Smooth muscle cell (in vitro differentiated cells): Measurements from ENCODE around the gene DKKL1. TPM values are rescaled to one million over a fixed set of nuclear protein-coding genes. Genes with fewer than 3 reads are reported as not detected.

Experiments
- DNase-seq: peaks from one replicate; lab custom pipeline; 2025; ENCODE audit not compliant: unreplicated experiment; lab: John Stamatoyannopoulos, UW
- H2AFZ ChIP-seq: fragments of 200-600 bp; sonication (generic); 2 replicates; pipeline ENCODE4 v1.6.0; 2016; ENCODE audit warnings: antibody characterized with exemption, low read depth, mild to moderate bottlenecking
- H3F3A ChIP-seq: fragments of 200-600 bp; sonication (generic); 2 replicates; pipeline ENCODE4 v1.6.0; 2017; ENCODE audit warnings: antibody characterized with exemption, low read depth
- H3K27ac ChIP-seq: fragments of 200-600 bp; sonication (generic); 2 replicates; pipeline ENCODE4 v1.5.1; 2016; ENCODE audit warnings: low read depth, mild to moderate bottlenecking
- H3K27me3 ChIP-seq: fragments of 200-600 bp; sonication (generic); 2 replicates; pipeline ENCODE4 v1.6.1; 2016; ENCODE audit warnings: low read depth, mild to moderate bottlenecking
- H3K36me3 ChIP-seq: fragments of 200-600 bp; sonication (generic); 2 replicates; pipeline ENCODE4 v1.5.1; 2016; ENCODE audit warnings: low read depth
- H3K4me1 ChIP-seq: fragments of 200-600 bp; sonication (generic); 2 replicates; pipeline ENCODE4 v1.5.1; 2016; ENCODE audit warnings: low read depth
- H3K4me2 ChIP-seq: fragments of 200-600 bp; sonication (generic); 2 replicates; pipeline ENCODE4 v1.6.0; 2016; ENCODE audit warnings: mild to moderate bottlenecking
- H3K4me3 ChIP-seq: fragments of 200-600 bp; sonication (generic); 2 replicates; pipeline ENCODE4 v1.5.1; 2016; ENCODE audit warnings: mild to moderate bottlenecking
- H3K79me2 ChIP-seq: fragments of 200-600 bp; sonication (generic); 2 replicates; pipeline ENCODE4 v1.6.0; 2016; ENCODE audit warnings: low read depth, mild to moderate bottlenecking
- H3K9ac ChIP-seq: fragments of 200-600 bp; sonication (generic); 2 replicates; pipeline ENCODE4 v1.6.0; 2016; ENCODE audit warnings: low read depth
- H3K9me3 ChIP-seq: fragments of 200-600 bp; sonication (generic); replicated peaks from 2 replicates; pipeline ENCODE4 v1.5.1; 2016; ENCODE audit warnings: low read depth
- H4K20me1 ChIP-seq: fragments of 200-600 bp; sonication (generic); 2 replicates; pipeline ENCODE4 v1.6.0; 2016; ENCODE audit warnings: low read depth
- CTCF ChIP-seq: fragments of 200-600 bp; sonication (generic); IDR thresholded peaks from 2 replicates; pipeline ENCODE4 v1.5.1; 2017; ENCODE audit warnings: borderline replicate concordance, mild to moderate bottlenecking, antibody characterized with exemption; ENCODE audit not compliant: insufficient read depth, poor library complexity, severe bottlenecking
- whole genome bisulfite sequencing: methylation state at CpG from one replicate; pipeline ENCODE4 v1.1.7; 2016; ENCODE audit warnings: low lambda C conversion rate; 5-methylcytosine and 5-hydroxymethylcytosine counted together
- polyA plus RNA-seq: library from polyadenylated mRNA; unstranded; fragments of >200 nt; fragmentation: Nextera tagmentation; extraction: Ambion mirVana; gene quantifications from 2 replicates; pipeline ENCODE4 v1.2.1, GENCODE V29; 2016
- total RNA-seq: library from RNA; depleted of rRNA; stranded (reverse); fragments of >200 nt; gene quantifications from 2 replicates; pipeline ENCODE4 v1.2.3, GENCODE V29; 2014

The DKKL1 gene
- total and polyA plus RNA-seq, 2 experiments from 2014 or later: 2.3 to 2.8 TPM

DNA sequence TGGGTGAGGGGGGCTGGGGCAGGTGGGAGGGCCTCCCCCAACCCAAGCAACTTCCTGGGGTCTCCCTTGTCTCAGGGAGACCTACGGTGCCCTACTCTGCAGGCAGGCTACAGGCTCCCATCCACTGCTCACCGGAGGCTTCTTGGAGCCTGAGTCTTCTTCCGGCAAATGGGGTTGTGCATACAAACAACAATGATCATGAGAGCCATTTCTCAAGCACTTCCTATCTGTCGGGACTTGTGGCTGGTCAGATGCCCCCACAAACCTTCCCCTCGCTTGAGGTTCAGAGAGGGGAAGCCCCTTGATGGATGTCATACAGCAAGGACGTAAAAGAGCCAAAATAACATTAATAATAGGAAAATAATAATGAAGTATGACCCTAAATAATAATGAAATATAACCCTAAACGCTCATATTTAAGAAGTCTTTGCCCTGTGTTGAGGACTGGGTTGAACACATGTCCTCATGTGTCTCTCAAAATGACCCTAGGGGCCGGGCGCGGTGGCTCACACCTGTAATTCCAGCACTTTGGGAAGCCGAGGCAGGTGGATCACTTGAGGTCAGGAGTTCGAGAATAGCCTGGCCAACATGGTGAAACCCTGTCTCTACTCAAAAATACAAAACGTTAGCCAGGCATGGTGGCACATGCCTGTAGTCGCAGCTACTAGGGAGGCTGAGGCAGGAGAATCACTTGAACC is 27.7 kb upstream of the DKKL1 start:
- Histone ChIP-seq H3K4me2 (no peak overlapping the region), H3F3A (no peaks in the 10 kb centered on the region), H4K20me1 (peaks cover 31% of the 10 kb centered on the region), H2AFZ (no peak overlapping the region), H3K27ac (no peak overlapping the region), H3K79me2 (no peaks in the 10 kb centered on the region), H3K27me3 (no peaks in the 10 kb centered on the region), H3K36me3 (no peaks in the 10 kb centered on the region), H3K9me3 (no peaks in the 10 kb centered on the region), H3K4me3 (no peak overlapping the region), H3K4me1 (peaks cover 4% of the 10 kb centered on the region), H3K9ac (no peak overlapping the region)
- no peak for DNase-seq
- WGBS: 94% methylated on average over 14 of the region's 14 CpGs
- TF ChIP-seq CTCF: no peak

GRCh38 chr19:49336482-49337266 is 27.0 kb upstream of the DKKL1 start:
- peaks cover 4% of the 10 kb centered on the region for H3K4me1 ChIP-seq
- no peak overlapping the region for H3K4me3 ChIP-seq
- no peak for DNase-seq
- WGBS: 91% methylated on average over 10 of the region's 10 CpGs
- H2AFZ ChIP-seq: no peak overlapping the region
- no peaks in the 10 kb centered on the region for H3K9me3 ChIP-seq
- H3K4me2 ChIP-seq: no peak overlapping the region
- H3K27me3 ChIP-seq: no peaks in the 10 kb centered on the region
- no peak for TF ChIP-seq CTCF
- H3K79me2 ChIP-seq: no peaks in the 10 kb centered on the region
- H3K9ac ChIP-seq: no peak overlapping the region
- H4K20me1 ChIP-seq: peaks cover 38% of the 10 kb centered on the region
- H3K27ac ChIP-seq: no peak overlapping the region
- H3K36me3 ChIP-seq: no peaks in the 10 kb centered on the region
- no peaks in the 10 kb centered on the region for H3F3A ChIP-seq

- H3F3A ChIP-seq: no peaks in the 10 kb centered on the region
- no peak for DNase-seq
- no peak overlapping the region for H3K4me3 ChIP-seq
- H3K27me3 ChIP-seq: no peaks in the 10 kb centered on the region
- no peaks in the 10 kb centered on the region for H3K36me3 ChIP-seq
- TF ChIP-seq CTCF: no peak
- no peak overlapping the region for H3K27ac ChIP-seq
- no peaks in the 10 kb centered on the region for H3K79me2 ChIP-seq
- H3K9ac ChIP-seq: no peak overlapping the region
- peaks cover 46% of the 10 kb centered on the region for H4K20me1 ChIP-seq
- no peak overlapping the region for H3K4me2 ChIP-seq
- no peak overlapping the region for H2AFZ ChIP-seq
- WGBS: 72% methylated on average over 19 of the region's 19 CpGs
- peaks cover 4% of the 10 kb centered on the region for H3K4me1 ChIP-seq
- no peaks in the 10 kb centered on the region for H3K9me3 ChIP-seq
Measured at GRCh38 chr19:49337267-49338022, 26.2 kb upstream of the DKKL1 start.
